ENCODE results near the gene NCOR2.

NCOR2 gene

GRCh38 chr12:124605150-124605882 is 37.9 kb upstream of the NCOR2 start:
- no peak for DNase-seq (ENCODE audit: extremely low read depth, low read depth)
- no peak for TF ChIP-seq CTCF (IDR thresholded peaks at IDR 0.05; ENCODE audit: low read depth, low read length)

DNA sequence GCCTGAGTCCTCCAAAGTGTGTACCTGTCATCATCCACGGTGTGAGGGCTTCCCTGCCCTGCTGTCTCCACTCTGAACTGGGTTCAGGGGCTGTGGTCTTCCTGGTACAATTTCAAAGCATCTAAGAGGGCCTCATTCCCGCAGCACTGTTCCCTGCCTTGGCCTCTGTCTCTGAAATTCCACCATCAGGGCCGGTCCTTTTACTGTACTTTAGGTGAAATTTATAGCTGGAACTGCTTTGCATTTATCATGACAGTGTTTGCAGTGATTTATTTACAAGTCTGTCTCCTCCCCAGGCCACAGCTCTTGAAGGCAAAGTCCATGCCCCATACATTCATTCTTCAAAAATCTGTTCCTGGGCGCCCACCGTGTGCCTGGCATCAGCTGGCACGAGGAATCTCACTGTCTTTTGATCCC is 36.9 kb upstream of the NCOR2 start:
- TF ChIP-seq CTCF (IDR thresholded peaks at IDR 0.05; ENCODE audit: low read depth, low read length), result no peak
- no peak for DNase-seq (ENCODE audit: extremely low read depth, low read depth)

GRCh38 chr12:124603831-124604251 is 36.4 kb upstream of the NCOR2 start:
- no peak for DNase-seq (ENCODE audit: extremely low read depth, low read depth)
- TF ChIP-seq CTCF (IDR thresholded peaks at IDR 0.05; ENCODE audit: low read depth, low read length), result no peak

GRCh38 chr12:124603100-124603541 is 35.7 kb upstream of the NCOR2 start:
- DNase-seq (ENCODE audit: extremely low read depth, low read depth), result no peak
- no peak for TF ChIP-seq CTCF (IDR thresholded peaks at IDR 0.05; ENCODE audit: low read depth, low read length)

GRCh38 chr12:124601706-124602105 is 34.3 kb upstream of the NCOR2 start:
- no peak for TF ChIP-seq CTCF (IDR thresholded peaks at IDR 0.05; ENCODE audit: low read depth, low read length)
- DNase-seq (ENCODE audit: extremely low read depth, low read depth), result no peak

- TF ChIP-seq CTCF (IDR thresholded peaks at IDR 0.05; ENCODE audit: low read depth, low read length), result no peak; the same call in 1 of the 2 replicates
- DNase-seq (ENCODE audit: extremely low read depth, low read depth), result no peak
Observed at GRCh38 chr12:124599074-124599999, 31.9 kb upstream of the NCOR2 start.

- no peak for DNase-seq (ENCODE audit: extremely low read depth, low read depth)
- no peak for TF ChIP-seq CTCF (IDR thresholded peaks at IDR 0.05; ENCODE audit: low read depth, low read length)
Observed at GRCh38 chr12:124597041-124597440, 29.6 kb upstream of the NCOR2 start.
